Activated T-helper 1 cell treated with anti-CD3 and anti-CD28 coated beads, Interleukin-12 subunit alpha, Interleukin-12 subunit beta, Interleukin-2, Interleukin-4 antibody, amounts not matched to agents 30 ng/mL and 10 ng/mL and 1 ng/mL, durations not matched to agents 14 hours and 24 hours and 36 hours (primary cell): ENCODE results near the gene TIA1. TPM values are rescaled to one million over a fixed set of nuclear protein-coding genes. Genes with fewer than 3 reads are reported as not detected.
A peak's percentile ranks its signal among the peaks of the same experiment; 100 is the strongest.
"Not testable (repeated sequence)": the region's sequence is repeated elsewhere in the genome, so short reads cannot be mapped to it uniquely, and the experiment has no call there.

Experiments used
- DNase-seq: peaks from one replicate; pipeline ENCODE4 v3.0.0; 2021; ENCODE audit warnings: low spot score
- H3K27ac Mint-ChIP-seq: one replicate; pipeline ENCODE4 v1.8.0; 2021; ENCODE audit warnings: mild to moderate bottlenecking, mixed read lengths
- H3K27me3 Mint-ChIP-seq: one replicate; pipeline ENCODE4 v1.8.0; 2022; ENCODE audit warnings: mild to moderate bottlenecking, moderate library complexity, mixed read lengths; ENCODE audit not compliant: insufficient read depth
- H3K36me3 Mint-ChIP-seq: one replicate; pipeline ENCODE4 v1.8.0; 2021; ENCODE audit warnings: low read depth, mixed read lengths
- H3K4me1 Mint-ChIP-seq: one replicate; pipeline ENCODE4 v1.8.0; 2021; ENCODE audit warnings: low read depth, mixed read lengths
- H3K4me3 Mint-ChIP-seq: one replicate; pipeline ENCODE4 v1.8.0; 2021; ENCODE audit warnings: mild to moderate bottlenecking, moderate library complexity, mixed read lengths
- H3K9me3 Mint-ChIP-seq: one replicate; pipeline ENCODE4 v1.8.0; 2021; ENCODE audit warnings: mixed read lengths
- intact Hi-C: fragments of 100-400 bp; cut with micrococcal nuclease; formaldehyde crosslinking; loops from one replicate; pipeline ENCODE4 v1.15.1; 2024
- total RNA-seq: library from RNA; stranded (reverse); gene quantifications from 2 replicates; pipeline ENCODE4 v1.2.3, GENCODE V29; 2022

The TIA1 gene
- total RNA-seq, 1 donor from 2014 or later: 96.8 TPM

DNA sequence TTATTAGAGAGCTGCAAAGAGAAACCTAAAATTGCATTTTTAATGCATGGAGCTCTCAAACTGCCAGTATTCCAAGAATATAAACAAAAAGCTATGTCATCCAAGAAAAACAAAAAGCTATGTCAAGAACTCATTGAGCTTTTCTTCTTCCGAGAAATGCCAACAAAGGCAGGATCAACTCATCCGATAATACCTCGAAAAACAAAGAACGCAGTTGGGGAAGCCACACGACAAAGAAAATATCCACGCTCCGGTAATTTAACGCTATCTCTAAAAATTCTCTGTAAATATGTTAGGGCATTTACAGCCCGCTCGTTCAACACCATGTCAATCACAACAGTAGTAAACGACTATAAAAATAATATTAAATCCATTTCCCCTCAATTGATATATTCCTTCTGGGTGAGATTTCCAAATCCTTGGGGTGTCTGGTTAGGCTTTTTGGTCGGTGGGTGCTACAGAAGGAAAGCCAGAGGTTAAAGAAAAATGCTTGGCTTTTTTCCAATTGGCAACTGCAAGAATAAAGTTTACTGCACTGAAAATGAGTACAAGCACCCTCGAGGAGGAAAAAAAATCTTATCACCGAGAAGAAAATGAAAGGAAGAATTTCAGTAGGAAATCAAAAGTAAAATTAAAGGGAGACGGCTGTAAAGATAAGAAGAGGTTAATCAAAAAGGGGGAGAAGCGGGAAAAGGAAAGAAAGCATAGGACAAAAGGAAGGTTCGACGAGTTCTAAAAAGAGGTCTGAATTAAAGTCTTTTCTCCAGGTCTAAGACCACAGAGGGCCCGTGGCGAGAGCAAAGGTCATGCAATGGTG lies 856 bp downstream of the TIA1 start:
- Mint-ChIP-seq H3K36me3 (peaks cover 10% of the 10 kb centered on the region), H3K4me3 (peak overlapping the region; percentile 99), H3K27me3 (no peaks in the 10 kb centered on the region), H3K27ac (peak overlapping the region; percentile 99), H3K9me3 (no peaks in the 10 kb centered on the region), H3K4me1 (peaks cover 47% of the 10 kb centered on the region)
- intact Hi-C loops: loop anchor here (1.0 to 5.0 kb wide), 10 partner anchors 10 to 860 kb away; partner anchors contain the start of genes GFPT1, PCBP1 and SNRPG
- DNase-seq: no peak

DNA sequence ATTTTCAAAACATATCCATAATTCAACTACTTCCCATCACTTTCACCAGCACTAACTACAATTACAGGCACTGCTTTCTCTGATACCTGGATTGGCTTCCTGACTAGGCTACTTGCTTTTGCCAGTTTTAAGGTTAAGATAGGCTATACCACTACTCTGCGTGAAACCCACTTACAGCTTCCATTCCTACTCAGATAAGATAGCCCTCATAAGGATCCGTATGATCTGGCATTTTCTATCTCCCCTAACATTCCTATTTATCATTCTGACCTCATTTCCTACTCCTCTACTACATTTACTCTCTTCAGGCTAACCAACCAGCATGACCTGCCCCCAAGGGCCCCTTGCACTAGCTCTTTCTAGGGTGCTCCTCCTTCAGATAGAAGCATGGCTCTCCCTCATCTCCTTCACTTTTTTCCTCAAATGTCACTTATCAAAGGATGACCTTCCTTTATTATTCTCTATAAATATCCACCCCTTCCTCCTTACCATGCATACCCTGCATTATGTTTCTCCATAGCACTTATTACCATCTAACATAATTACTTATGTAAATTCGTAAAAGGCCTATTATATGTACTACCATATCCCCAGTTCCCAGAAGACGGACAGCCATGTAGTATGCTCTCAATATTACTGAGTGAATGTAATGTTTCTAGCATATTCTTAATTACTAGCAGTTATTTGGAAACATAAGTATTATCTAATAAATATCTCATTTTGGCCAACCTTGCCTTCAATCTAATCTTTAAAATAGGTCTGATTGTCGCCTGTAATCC lies 4.4 kb downstream of the TIA1 start:
- no peaks in the 10 kb centered on the region for H3K9me3 Mint-ChIP-seq
- peaks cover 59% of the 10 kb centered on the region for H3K4me1 Mint-ChIP-seq
- H3K27ac Mint-ChIP-seq: peak overlapping the region; percentile 2
- intact Hi-C loops: no loop called here
- peaks cover 22% of the 10 kb centered on the region for H3K36me3 Mint-ChIP-seq
- no peaks in the 10 kb centered on the region for H3K27me3 Mint-ChIP-seq
- DNase-seq: no peak
- H3K4me3 Mint-ChIP-seq: no peak overlapping the region

- DNase-seq: no peak
- no peaks in the 10 kb centered on the region for H3K27me3 Mint-ChIP-seq
- H3K27ac Mint-ChIP-seq: no peak overlapping the region
- H3K36me3 Mint-ChIP-seq: peaks cover 24% of the 10 kb centered on the region
- intact Hi-C loops: no loop called here
- H3K4me3 Mint-ChIP-seq: no peak overlapping the region
- no peaks in the 10 kb centered on the region for H3K9me3 Mint-ChIP-seq
- H3K4me1 Mint-ChIP-seq: peaks cover 50% of the 10 kb centered on the region
Observed at GRCh38 chr2:70242552-70242951, 5.9 kb downstream of the TIA1 start.

DNA sequence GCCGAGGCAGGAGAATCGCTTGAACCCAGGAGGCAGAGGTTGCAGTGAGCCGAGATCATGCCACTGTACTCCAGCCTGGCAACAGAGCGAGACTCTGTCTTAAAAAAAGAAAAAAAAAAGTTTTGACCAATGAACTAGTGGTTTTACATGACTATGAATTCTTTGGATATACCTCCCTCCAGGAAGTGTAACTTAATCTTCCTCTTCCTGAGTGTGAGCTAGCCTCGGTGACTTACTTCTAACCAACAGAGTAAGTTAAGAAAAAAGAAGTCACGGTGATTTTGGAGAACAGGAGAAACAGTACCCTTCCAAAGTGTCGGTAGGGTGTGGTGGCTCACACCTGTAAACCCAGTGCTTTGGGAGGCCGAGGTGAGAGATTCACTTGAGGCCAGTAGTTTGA lies 7.1 kb downstream of the TIA1 start:
- Mint-ChIP-seq H3K4me3 (no peak overlapping the region), H3K27me3 (no peaks in the 10 kb centered on the region), H3K36me3 (peaks cover 21% of the 10 kb centered on the region), H3K9me3 (no peaks in the 10 kb centered on the region), H3K27ac (no peak overlapping the region), H3K4me1 (peaks cover 38% of the 10 kb centered on the region)
- no peak for DNase-seq
- intact Hi-C loops: no loop called here

GRCh38 chr2:70240599-70240998 lies 7.8 kb downstream of the TIA1 start:
- H3K36me3 Mint-ChIP-seq: peaks cover 21% of the 10 kb centered on the region
- H3K27ac Mint-ChIP-seq: no peak overlapping the region
- no peak for DNase-seq
- intact Hi-C loops: no loop called here
- no peaks in the 10 kb centered on the region for H3K27me3 Mint-ChIP-seq
- H3K4me3 Mint-ChIP-seq: no peak overlapping the region
- H3K9me3 Mint-ChIP-seq: no peaks in the 10 kb centered on the region
- peaks cover 33% of the 10 kb centered on the region for H3K4me1 Mint-ChIP-seq

DNA sequence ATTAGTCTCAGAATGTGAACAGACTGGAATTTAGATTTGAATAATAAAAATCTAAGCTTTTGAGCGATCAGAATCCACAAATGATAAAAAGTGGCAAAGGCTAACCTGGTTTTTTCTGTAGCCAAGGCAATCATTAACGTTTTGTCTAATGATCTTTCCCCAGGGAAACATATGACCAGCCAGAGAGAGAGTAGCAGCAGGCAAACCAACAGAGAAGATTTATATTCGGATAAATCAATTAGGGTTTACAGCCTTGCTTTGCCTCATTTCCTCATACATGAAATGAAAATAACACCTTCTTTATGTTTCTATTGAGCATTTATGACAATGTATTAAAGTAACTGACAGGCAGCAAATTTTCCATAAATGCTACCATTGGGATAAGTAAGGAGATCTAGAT lies 14.5 kb downstream of the TIA1 start:
- intact Hi-C loops: no loop called here
- no peak overlapping the region for H3K27ac Mint-ChIP-seq
- H3K36me3 Mint-ChIP-seq: peaks cover 27% of the 10 kb centered on the region
- no peak for DNase-seq
- no peaks in the 10 kb centered on the region for H3K27me3 Mint-ChIP-seq
- no peak overlapping the region for H3K4me3 Mint-ChIP-seq
- peaks cover 5% of the 10 kb centered on the region for H3K4me1 Mint-ChIP-seq
- H3K9me3 Mint-ChIP-seq: no peaks in the 10 kb centered on the region

DNA sequence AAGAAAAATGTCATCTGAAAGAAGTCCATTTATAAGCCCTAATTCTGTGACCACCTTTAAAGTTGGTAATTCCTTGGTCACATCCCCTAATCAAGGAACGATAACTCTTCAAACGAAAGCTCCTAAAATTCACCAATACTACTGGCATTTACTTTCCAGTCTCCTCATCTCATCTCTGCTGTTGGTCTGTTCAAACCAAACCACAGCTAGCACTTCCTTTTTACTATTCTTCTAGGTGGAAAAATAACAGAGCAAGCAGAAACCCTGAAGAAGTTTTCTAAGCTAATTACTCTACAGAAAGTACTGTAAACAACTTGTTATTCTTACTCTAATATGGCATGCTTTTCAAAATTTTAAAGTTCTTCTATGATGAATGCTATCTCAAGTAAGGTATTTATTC lies 21.6 kb downstream of the TIA1 start:
- Mint-ChIP-seq H3K36me3 (peaks cover 48% of the 10 kb centered on the region), H3K27ac (no peak overlapping the region), H3K4me3 (no peak overlapping the region), H3K27me3 (no peaks in the 10 kb centered on the region), H3K9me3 (no peaks in the 10 kb centered on the region), H3K4me1 (peaks cover 10% of the 10 kb centered on the region)
- DNase-seq: no peak
- intact Hi-C loops: no loop called here

GRCh38 chr2:70223305-70223704 lies 25.1 kb downstream of the TIA1 start:
- H3K9me3 Mint-ChIP-seq: not testable (repeated sequence)
- H3K36me3 Mint-ChIP-seq: peaks cover 52% of the 10 kb centered on the region

GRCh38 chr2:70214953-70215549 lies 33.4 kb downstream of the TIA1 start:
- Mint-ChIP-seq H3K36me3 (peaks cover 36% of the 10 kb centered on the region), H3K4me3 (no peak overlapping the region), H3K9me3 (no peaks in the 10 kb centered on the region), H3K27ac (no peak overlapping the region), H3K4me1 (peaks cover 22% of the 10 kb centered on the region), H3K27me3 (no peaks in the 10 kb centered on the region)
- intact Hi-C loops: loop anchor here (5.0 kb wide), 1 partner anchor 32 kb away; the partner anchor contains the start of gene TIA1
- no peak for DNase-seq

More at GRCh38 chr2:70223305-70223704, 25.1 kb downstream of the TIA1 start:
- H3K27ac Mint-ChIP-seq, DNase-seq, intact Hi-C loops, H3K4me3 Mint-ChIP-seq, H3K27me3 Mint-ChIP-seq: not testable (repeated sequence)
- peaks cover 21% of the 10 kb centered on the region for H3K4me1 Mint-ChIP-seq

GRCh38 chr2:70214365-70214764 lies 34.1 kb downstream of the TIA1 start:
- H3K9me3 Mint-ChIP-seq: no peaks in the 10 kb centered on the region
- peaks cover 33% of the 10 kb centered on the region for H3K36me3 Mint-ChIP-seq
- no peak overlapping the region for H3K4me3 Mint-ChIP-seq
- DNase-seq: no peak
- H3K27ac Mint-ChIP-seq: no peak overlapping the region
- intact Hi-C loops: loop anchor here (5.0 kb wide), 1 partner anchor 33 kb away; the partner anchor contains the start of gene TIA1
- H3K27me3 Mint-ChIP-seq: no peaks in the 10 kb centered on the region
- peaks cover 22% of the 10 kb centered on the region for H3K4me1 Mint-ChIP-seq

GRCh38 chr2:70212298-70212932 lies 36.0 kb downstream of the TIA1 start:
- H3K36me3 Mint-ChIP-seq: peaks cover 18% of the 10 kb centered on the region
- H3K4me1 Mint-ChIP-seq: peaks cover 9% of the 10 kb centered on the region
- no peak for DNase-seq
- no peaks in the 10 kb centered on the region for H3K9me3 Mint-ChIP-seq
- no peaks in the 10 kb centered on the region for H3K27me3 Mint-ChIP-seq
- no peak overlapping the region for H3K4me3 Mint-ChIP-seq
- H3K27ac Mint-ChIP-seq: no peak overlapping the region
- intact Hi-C loops: loop anchor here (5.0 kb wide), 1 partner anchor 35 kb away; the partner anchor contains the start of gene TIA1

GRCh38 chr2:70211595-70211994 lies 36.8 kb downstream of the TIA1 start:
- H3K27ac Mint-ChIP-seq: no peak overlapping the region
- peaks cover 15% of the 10 kb centered on the region for H3K36me3 Mint-ChIP-seq
- intact Hi-C loops: loop anchor here (5.0 kb wide), 1 partner anchor 36 kb away; the partner anchor contains the start of gene TIA1
- no peaks in the 10 kb centered on the region for H3K27me3 Mint-ChIP-seq
- DNase-seq: no peak
- H3K4me1 Mint-ChIP-seq: peaks cover 9% of the 10 kb centered on the region
- H3K4me3 Mint-ChIP-seq: no peak overlapping the region
- H3K9me3 Mint-ChIP-seq: no peaks in the 10 kb centered on the region
